B cell (primary cell): ENCODE results near the gene CD200R1L. TPM values are rescaled to one million over a fixed set of nuclear protein-coding genes. Genes with fewer than 3 reads are reported as not detected.

ENCODE experiments used
- ATAC-seq: fragments of 200-7000 bp; cut with Tn5 transposase; one replicate; pipeline ENCODE4 v1.10.0; 2021; ENCODE audit warnings: low read depth, mild to moderate bottlenecking, moderate number of reproducible peaks, moderate library complexity
- CTCF ChIA-PET: fragments of 350-600 bp; sonication (Branson Sonifier 250); formaldehyde crosslinking; loops from one replicate; lab custom pipeline; 2021; ENCODE audit warnings: antibody characterized with exemption, inconsistent platforms; lab: Charles Lee
- POLR2A ChIA-PET: fragments of 350-600 bp; sonication (Branson Sonifier 250); formaldehyde crosslinking; loops from one replicate; lab custom pipeline; 2021; ENCODE audit warnings: antibody characterized with exemption; lab: Charles Lee
- DNase-seq: peaks from one replicate; pipeline ENCODE4 v3.0.0; 2013
- H2AFZ ChIP-seq: 2 replicates; pipeline ENCODE4 v1.6.1; 2012; ENCODE audit warnings: mild to moderate bottlenecking, low read depth, low read length; ENCODE audit not compliant: insufficient read depth, poor library complexity, severe bottlenecking
- H3K27ac ChIP-seq, 2 donors: 1 replicate in 1 of 2; 2 replicates in 1 of 2; pipeline ENCODE4 v1.5.1; 2012 to 2013; ENCODE audit warnings: low read length in 2 of 2, mild to moderate bottlenecking in 2 of 2, moderate library complexity in 1 of 2
- H3K27me3 ChIP-seq, 4 experiments: fragments of 200-600 bp in 1 of 4; sonication (generic) in 1 of 4; replicated peaks in 1 of 4; 1 replicate in 2 of 4; 2 replicates in 2 of 4; pipeline versions ENCODE4 v1.6.1 to v1.7.0; 2013 to 2016; ENCODE audit warnings: low read length in 3 of 4, mild to moderate bottlenecking in 2 of 4, mixed read lengths in 1 of 4, moderate library complexity in 1 of 4; ENCODE audit not compliant: insufficient read depth in 4 of 4, control insufficient read depth in 3 of 4; ENCODE audit errors: control extremely low read depth in 1 of 4
- H3K36me3 ChIP-seq, 2 experiments: replicated peaks in 1 of 2; 1 replicate in 1 of 2; 2 replicates in 1 of 2; pipeline versions ENCODE4 v1.6.1 to v1.7.1; 2013; ENCODE audit warnings: low read length in 1 of 2; ENCODE audit not compliant: insufficient read depth in 2 of 2, control insufficient read depth in 1 of 2; ENCODE audit errors: control extremely low read depth in 1 of 2, extremely low read depth in 1 of 2
- H3K4me1 ChIP-seq, 2 donors: fragments of 200-600 bp in 1 of 2; sonication (generic) in 1 of 2; 1 replicate in 1 of 2; 2 replicates in 1 of 2; pipeline versions ENCODE4 v1.5.1 to v1.6.1; 2013 to 2017; ENCODE audit warnings: low read length in 2 of 2; ENCODE audit not compliant: control insufficient read depth in 2 of 2, insufficient read depth in 2 of 2
- H3K4me2 ChIP-seq: replicated peaks from 2 replicates; pipeline ENCODE3; 2012; ENCODE audit warnings: mild to moderate bottlenecking, low read depth, low read length; ENCODE audit not compliant: poor library complexity, severe bottlenecking
- H3K4me3 ChIP-seq, 5 experiments: fragments of 200-600 bp in 1 of 5; sonication (generic) in 1 of 5; 1 replicate in 3 of 5; 2 replicates in 2 of 5; pipeline versions ENCODE4 v1.5.1 to v1.7.0; 2011 to 2016; ENCODE audit warnings: low read length in 4 of 5, mild to moderate bottlenecking in 4 of 5, low read depth in 2 of 5, control low read depth in 1 of 5, moderate library complexity in 1 of 5; ENCODE audit not compliant: insufficient read depth in 1 of 5; ENCODE audit errors: control extremely low read depth in 1 of 5, extremely low read depth in 1 of 5
- H3K79me2 ChIP-seq: fragments of 200-600 bp; sonication (generic); one replicate; pipeline ENCODE4 v1.6.0; 2016; ENCODE audit warnings: low read length; ENCODE audit not compliant: control insufficient read depth, insufficient read depth
- H3K9ac ChIP-seq: fragments of 200-600 bp; sonication (generic); 2 replicates; pipeline ENCODE4 v1.6.1; 2017; ENCODE audit warnings: mild to moderate bottlenecking, low read length, moderate library complexity
- H3K9me3 ChIP-seq, 3 donors: one replicate each; pipeline versions ENCODE4 v1.6.1 to v1.7.1; 2013; ENCODE audit warnings: low read length in 2 of 3; ENCODE audit not compliant: control insufficient read depth in 2 of 3, insufficient read depth in 1 of 3; ENCODE audit errors: control extremely low read depth in 1 of 3
- H4K20me1 ChIP-seq: 2 replicates; pipeline ENCODE4 v1.6.0; 2012; ENCODE audit warnings: mild to moderate bottlenecking, low read length; ENCODE audit not compliant: insufficient read depth, control insufficient read depth, poor library complexity, severe bottlenecking
- H3K27ac Mint-ChIP-seq: one replicate; pipeline ENCODE4 v1.8.0; 2021; ENCODE audit warnings: mixed read lengths
- H3K27me3 Mint-ChIP-seq: one replicate; pipeline ENCODE4 v1.8.0; 2021; ENCODE audit warnings: mixed read lengths
- H3K4me1 Mint-ChIP-seq: one replicate; pipeline ENCODE4 v1.8.0; 2021; ENCODE audit warnings: mixed read lengths
- H3K4me3 Mint-ChIP-seq: one replicate; pipeline ENCODE4 v1.8.0; 2021; ENCODE audit warnings: mixed read lengths
- H3K9me3 Mint-ChIP-seq: one replicate; pipeline ENCODE4 v1.8.0; 2022; ENCODE audit warnings: mixed read lengths; ENCODE audit not compliant: insufficient read depth
- EZH2 ChIP-seq: IDR thresholded peaks from 2 replicates; pipeline ENCODE4 v1.6.1; 2012; ENCODE audit warnings: borderline replicate concordance, low read depth, mild to moderate bottlenecking, moderate library complexity, low read length; ENCODE audit not compliant: insufficient read depth, poor library complexity, severe bottlenecking
- WGBS: methylation state at CpG from one replicate; pipeline ENCODE4 v1.1.5; 2013; ENCODE audit warnings: missing lambda C conversion rate; ENCODE audit not compliant: insufficient coverage; 5-methylcytosine and 5-hydroxymethylcytosine counted together
- intact Hi-C: fragments of 100-400 bp; cut with micrococcal nuclease; formaldehyde crosslinking; loops from one replicate; pipeline ENCODE4 v1.10.0; 2022
- polyA plus RNA-seq: library from polyadenylated mRNA; depleted of rRNA; stranded (reverse); fragments of >200 nt; gene quantifications from 2 replicates; pipeline ENCODE4 v1.2.3, GENCODE V29; 2012
- total RNA-seq, 2 donors: library from RNA; stranded (reverse); fragments of 120-200 nt in 1 of 2; gene quantifications; 1 replicate in 1 of 2; 2 replicates in 1 of 2; pipeline versions ENCODE4 v1.2.3 to v1.2.4, GENCODE V29; 2013 to 2022
- TF ChIP-seq, protein P1 (sequence below): fragments of 200-600 bp; IDR thresholded peaks from one replicate; pipeline ENCODE4 v1.8.0; 2022; ENCODE audit warnings: antibody characterized with exemption, mild to moderate bottlenecking

The CD200R1L gene
- total and polyA plus RNA-seq, 2 donors (not counting 1 experiment from before 2014, with no cell fraction given) = not detected

DNA sequence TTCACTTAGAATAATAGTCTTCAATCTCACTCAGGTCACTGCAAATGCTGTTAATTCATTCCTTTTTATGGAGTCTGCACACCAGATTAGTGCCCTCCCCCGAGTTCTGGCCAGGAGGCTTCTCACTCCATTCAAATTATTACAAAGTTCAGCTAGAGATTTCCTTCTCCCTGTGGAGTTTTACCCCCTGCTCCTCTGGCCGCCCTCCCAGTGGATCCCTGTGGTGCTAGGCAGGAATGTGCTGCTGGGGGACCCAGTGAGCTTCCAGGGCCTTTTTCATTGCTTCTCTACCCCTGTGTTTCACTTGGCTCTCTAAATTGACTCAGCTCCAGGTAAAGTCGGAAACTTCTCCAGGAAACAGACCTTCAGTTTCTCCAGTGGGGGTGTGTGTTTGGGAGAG, 42.7 kb upstream of the CD200R1L start:
- H2AFZ ChIP-seq = no peak overlapping the region
- H3K79me2 ChIP-seq = no peaks in the 10 kb centered on the region
- CTCF ChIA-PET = interaction anchor here (0.8 kb wide), 1 partner anchor 11 kb away, joined by 3 read pairs; no protein-coding TSS in a partner anchor
- Mint-ChIP-seq H3K4me1 (peaks cover 23% of the 10 kb centered on the region), H3K9me3 (no peaks in the 10 kb centered on the region), H3K27me3 (no peaks in the 10 kb centered on the region), H3K4me3 (peak overlapping the region; percentile 69), H3K27ac (no peak overlapping the region)
- peaks cover 12 to 14% of the 10 kb centered on the region in 2 donors for H3K4me1 ChIP-seq
- no peak overlapping the region for H3K4me2 ChIP-seq
- POLR2A ChIA-PET = no interaction called here
- ATAC-seq (no peak), DNase-seq (no peak)
- H3K9me3 ChIP-seq = peaks cover 0 to 4% (median 0%) of the 10 kb centered on the region in 3 donors
- H3K9ac ChIP-seq = no peak overlapping the region
- H3K27ac ChIP-seq = no peak overlapping the region
- intact Hi-C loops = no loop called here
- no peaks in the 10 kb centered on the region for H3K27me3 ChIP-seq
- H3K4me3 ChIP-seq = no peak overlapping the region
- H3K36me3 ChIP-seq = no peaks in the 10 kb centered on the region
- WGBS = 67% methylated on average over 1 of the region's 3 CpGs
- no peaks in the 10 kb centered on the region for H4K20me1 ChIP-seq
- TF ChIP-seq, protein P1, sequence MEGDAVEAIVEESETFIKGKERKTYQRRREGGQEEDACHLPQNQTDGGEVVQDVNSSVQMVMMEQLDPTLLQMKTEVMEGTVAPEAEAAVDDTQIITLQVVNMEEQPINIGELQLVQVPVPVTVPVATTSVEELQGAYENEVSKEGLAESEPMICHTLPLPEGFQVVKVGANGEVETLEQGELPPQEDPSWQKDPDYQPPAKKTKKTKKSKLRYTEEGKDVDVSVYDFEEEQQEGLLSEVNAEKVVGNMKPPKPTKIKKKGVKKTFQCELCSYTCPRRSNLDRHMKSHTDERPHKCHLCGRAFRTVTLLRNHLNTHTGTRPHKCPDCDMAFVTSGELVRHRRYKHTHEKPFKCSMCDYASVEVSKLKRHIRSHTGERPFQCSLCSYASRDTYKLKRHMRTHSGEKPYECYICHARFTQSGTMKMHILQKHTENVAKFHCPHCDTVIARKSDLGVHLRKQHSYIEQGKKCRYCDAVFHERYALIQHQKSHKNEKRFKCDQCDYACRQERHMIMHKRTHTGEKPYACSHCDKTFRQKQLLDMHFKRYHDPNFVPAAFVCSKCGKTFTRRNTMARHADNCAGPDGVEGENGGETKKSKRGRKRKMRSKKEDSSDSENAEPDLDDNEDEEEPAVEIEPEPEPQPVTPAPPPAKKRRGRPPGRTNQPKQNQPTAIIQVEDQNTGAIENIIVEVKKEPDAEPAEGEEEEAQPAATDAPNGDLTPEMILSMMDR = no peak

DNA sequence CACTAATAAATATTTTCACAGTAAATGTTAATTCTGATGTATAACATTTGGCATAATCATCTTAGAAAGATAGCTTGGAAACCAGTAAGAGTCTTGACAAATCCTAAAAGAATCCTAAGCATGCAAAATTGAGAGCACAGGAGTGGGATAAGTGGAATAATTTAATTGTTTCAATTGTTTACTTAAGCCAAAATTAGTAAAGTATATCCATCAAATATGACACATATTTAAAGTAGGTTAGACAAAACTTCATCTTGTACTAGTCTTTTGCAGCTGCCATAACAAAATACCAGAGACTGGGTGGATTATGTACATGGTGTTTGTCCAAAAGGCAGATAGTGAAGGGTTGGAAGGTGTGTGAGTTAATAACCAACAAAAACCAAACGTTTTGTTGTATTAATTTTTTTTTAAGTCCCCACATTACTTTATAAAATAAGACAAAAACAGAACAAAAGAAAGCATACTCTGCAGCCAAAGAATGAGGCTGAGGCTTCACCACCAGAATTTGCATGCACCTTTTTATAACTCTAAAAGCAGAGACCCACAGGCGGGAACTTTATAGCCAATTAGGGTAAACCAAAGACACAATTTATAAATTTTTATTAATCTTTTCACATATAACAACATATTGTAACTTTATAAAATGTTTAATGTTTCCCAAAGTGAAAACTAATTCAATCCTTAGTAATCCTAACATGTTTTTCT, 41.9 kb upstream of the CD200R1L start:
- intact Hi-C loops = no loop called here

More for the DNA sequence above, 41.9 kb upstream of the CD200R1L start:
- peaks cover 0 to 4% (median 0%) of the 10 kb centered on the region in 3 donors for H3K9me3 ChIP-seq
- H3K4me3 ChIP-seq = no peak overlapping the region
- no peaks in the 10 kb centered on the region for H3K79me2 ChIP-seq
- no peaks in the 10 kb centered on the region for H4K20me1 ChIP-seq
- Mint-ChIP-seq H3K27ac (no peak overlapping the region), H3K4me1 (peaks cover 23% of the 10 kb centered on the region), H3K27me3 (no peaks in the 10 kb centered on the region), H3K9me3 (no peaks in the 10 kb centered on the region), H3K4me3 (peak overlapping the region; percentile 69)
- DNase-seq = no peak
- ATAC-seq = peak; percentile 41
- ChIA-PET POLR2A (no interaction called here), CTCF (no interaction called here)
- TF ChIP-seq, protein P1 = no peak
- TF ChIP-seq EZH2 = no peak
- peaks cover 12 to 14% of the 10 kb centered on the region in 2 donors for H3K4me1 ChIP-seq
- peak overlapping the region; percentile 46 for H3K4me2 ChIP-seq
- H2AFZ ChIP-seq = peak overlapping the region; percentile 11
- no peak overlapping the region for H3K27ac ChIP-seq
- no peaks in the 10 kb centered on the region for H3K36me3 ChIP-seq
- no CpG with 5 or more reads among the region's 2 CpGs for WGBS
- no peak overlapping the region for H3K9ac ChIP-seq
- H3K27me3 ChIP-seq = no peaks in the 10 kb centered on the region
